GM23248 (cell line): ENCODE measurements around the gene SHH.

Experiments used
- EZH2 ChIP-seq: fragments of 200-600 bp; sonication (generic); IDR thresholded peaks from 2 replicates; pipeline ENCODE4 v1.6.1; 2018; ENCODE audit warnings: antibody characterized with exemption, mild to moderate bottlenecking; ENCODE audit not compliant: insufficient read depth, poor library complexity, severe bottlenecking
- EZH2phosphoT487 ChIP-seq: fragments of 200-600 bp; sonication (generic); IDR thresholded peaks from 2 replicates; pipeline ENCODE4 v1.6.1; 2018; ENCODE audit warnings: antibody characterized with exemption, moderate library complexity, mild to moderate bottlenecking, low read depth; ENCODE audit not compliant: insufficient read depth

DNA sequence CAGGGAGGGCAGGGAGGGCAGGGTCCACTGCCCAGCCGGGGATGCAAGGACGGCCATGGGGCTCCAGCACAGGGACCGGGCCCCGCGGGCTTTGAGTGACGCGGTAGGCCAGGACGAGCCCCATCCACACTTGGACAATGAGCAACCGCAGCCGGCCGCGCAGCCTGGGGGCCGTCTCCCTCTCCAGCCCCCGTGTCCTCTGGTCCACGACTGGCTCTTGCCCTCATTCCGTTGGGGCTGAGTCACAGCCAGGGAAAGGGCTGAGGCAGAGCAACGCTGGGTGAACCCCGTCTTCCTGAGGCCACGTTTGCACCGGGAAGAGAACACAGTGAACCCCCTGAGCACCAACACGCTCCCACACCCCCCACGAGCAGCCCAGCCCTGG is 23.7 kb downstream of the SHH start:
- TF ChIP-seq EZH2 (no peak), EZH2phosphoT487 (no peak)
